SU-DHL-6 (cell line): ENCODE measurements around the gene ZNF862.

Experiments used
- H2AFZ ChIP-seq: fragments of 200-600 bp; sonication (generic); 2 replicates; pipeline ENCODE4 v1.6.1; 2014; ENCODE audit warnings: low read depth, mild to moderate bottlenecking, moderate library complexity, mixed read lengths, antibody characterized with exemption, low read length; ENCODE audit not compliant: severe bottlenecking
- H3F3A ChIP-seq: fragments of 200-600 bp; shearing (Covaris generic); 2 replicates; pipeline ENCODE4 v1.6.0; 2016; ENCODE audit warnings: antibody characterized with exemption, mild to moderate bottlenecking; ENCODE audit not compliant: insufficient read depth
- H3K27ac ChIP-seq: fragments of 200-600 bp; sonication (generic); 2 replicates; pipeline ENCODE4 v1.5.1; 2016; ENCODE audit warnings: low read depth, mild to moderate bottlenecking, low read length, moderate library complexity, mixed read lengths
- H3K27me3 ChIP-seq: fragments of 200-600 bp; sonication (generic), shearing (Covaris generic); 2 replicates; pipeline ENCODE4 v1.6.0; 2014; ENCODE audit warnings: mild to moderate bottlenecking, low read length
- H3K36me3 ChIP-seq: fragments of 200-600 bp; sonication (generic); 2 replicates; pipeline ENCODE4 v1.6.1; 2014; ENCODE audit warnings: mild to moderate bottlenecking, low read length, mixed read lengths
- H3K4me2 ChIP-seq: fragments of 300-600, 200-600 bp; shearing (Covaris generic), sonication (generic); 2 replicates; pipeline ENCODE4 v1.6.0; 2014; ENCODE audit warnings: low read length, low read depth, mild to moderate bottlenecking; ENCODE audit not compliant: poor library complexity, severe bottlenecking
- H3K4me3 ChIP-seq: fragments of 200-600 bp; sonication (generic); 2 replicates; pipeline ENCODE4 v1.5.1; 2014; ENCODE audit warnings: antibody characterized with exemption, low read length, mild to moderate bottlenecking, mixed read lengths; ENCODE audit not compliant: insufficient read depth, poor library complexity, severe bottlenecking
- H3K79me2 ChIP-seq: fragments of 200-600 bp; sonication (generic); 2 replicates; pipeline ENCODE4 v1.6.1; 2014; ENCODE audit warnings: mild to moderate bottlenecking, low read length, moderate library complexity; ENCODE audit not compliant: insufficient read depth
- H3K9ac ChIP-seq: fragments of 200-600 bp; sonication (generic); 2 replicates; pipeline ENCODE4 v1.7.0; 2014; ENCODE audit warnings: mild to moderate bottlenecking, low read length
- H3K9me2 ChIP-seq: fragments of 200-600 bp; sonication (generic); replicated peaks from 2 replicates; pipeline ENCODE4 v1.6.1; 2014; ENCODE audit warnings: low read length; ENCODE audit not compliant: insufficient read depth
- H3K9me3 ChIP-seq: fragments of 200-600 bp; sonication (generic); 2 replicates; pipeline ENCODE4 v1.6.1; 2014; ENCODE audit warnings: low read length, mixed read lengths; ENCODE audit not compliant: insufficient read depth
- H4K20me1 ChIP-seq: fragments of 200-600 bp; sonication (generic); 2 replicates; pipeline ENCODE4 v1.6.1; 2014; ENCODE audit warnings: low read depth, mild to moderate bottlenecking, antibody characterized with exemption, low read length, moderate library complexity, mixed read lengths
- CTCF ChIP-seq: fragments of 200-600 bp; sonication (generic); IDR thresholded peaks from one replicate; pipeline ENCODE4 v1.5.1; 2017; ENCODE audit warnings: antibody characterized with exemption, mild to moderate bottlenecking, low read length, moderate library complexity; ENCODE audit not compliant: insufficient read depth, poor library complexity, severe bottlenecking
- EZH2phosphoT487 ChIP-seq: fragments of 200-600 bp; sonication (generic), shearing (Covaris generic); conservative IDR thresholded peaks from 2 replicates; pipeline ENCODE4 v1.6.1; 2018; ENCODE audit warnings: mild to moderate bottlenecking, antibody characterized with exemption, low read length, moderate library complexity, mixed read lengths

The ZNF862 gene

DNA sequence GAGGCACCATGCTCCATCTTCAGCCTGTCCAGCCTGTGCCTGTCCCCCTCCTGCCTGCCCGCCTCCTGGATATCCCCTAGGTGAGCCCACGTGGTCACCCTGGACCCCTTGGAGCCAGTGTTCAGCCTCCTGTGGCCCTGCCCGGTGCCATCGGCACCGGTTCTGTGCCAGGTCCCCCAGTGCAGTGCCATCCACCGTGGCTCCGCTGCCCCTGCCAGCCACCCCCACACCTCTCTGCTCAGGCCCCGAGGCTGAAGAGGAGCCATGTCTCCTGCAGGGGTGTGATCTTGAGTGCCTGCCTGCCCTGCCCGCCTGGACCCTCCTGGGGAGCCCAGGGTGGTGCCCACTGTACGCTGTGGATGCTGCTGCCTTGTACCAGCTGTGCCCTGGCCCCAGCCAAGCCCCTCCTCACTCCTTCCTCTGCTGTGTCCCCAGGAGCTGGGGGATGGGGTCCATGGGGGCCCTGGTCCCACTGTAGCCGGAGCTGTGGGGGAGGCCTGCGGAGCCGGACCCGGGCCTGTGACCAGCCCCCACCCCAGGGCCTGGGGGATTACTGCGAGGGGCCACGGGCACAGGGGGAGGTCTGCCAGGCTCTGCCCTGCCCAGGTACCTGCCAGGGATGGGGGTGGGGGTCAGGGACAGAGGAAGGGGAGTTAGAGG, 26.2 kb upstream of the ZNF862 start:
- Histone ChIP-seq H3K27me3 (no peaks in the 10 kb centered on the region), H3K4me3 (no peak overlapping the region), H3F3A (no peaks in the 10 kb centered on the region), H3K4me2 (no peak overlapping the region), H3K9me3 (no peaks in the 10 kb centered on the region), H3K36me3 (no peaks in the 10 kb centered on the region), H3K27ac (no peak overlapping the region), H3K79me2 (no peaks in the 10 kb centered on the region), H4K20me1 (no peaks in the 10 kb centered on the region), H3K9ac (no peak overlapping the region), H2AFZ (no peak overlapping the region), H3K9me2 (no peaks in the 10 kb centered on the region)
- TF ChIP-seq EZH2phosphoT487 (no peak), CTCF (no peak)

DNA sequence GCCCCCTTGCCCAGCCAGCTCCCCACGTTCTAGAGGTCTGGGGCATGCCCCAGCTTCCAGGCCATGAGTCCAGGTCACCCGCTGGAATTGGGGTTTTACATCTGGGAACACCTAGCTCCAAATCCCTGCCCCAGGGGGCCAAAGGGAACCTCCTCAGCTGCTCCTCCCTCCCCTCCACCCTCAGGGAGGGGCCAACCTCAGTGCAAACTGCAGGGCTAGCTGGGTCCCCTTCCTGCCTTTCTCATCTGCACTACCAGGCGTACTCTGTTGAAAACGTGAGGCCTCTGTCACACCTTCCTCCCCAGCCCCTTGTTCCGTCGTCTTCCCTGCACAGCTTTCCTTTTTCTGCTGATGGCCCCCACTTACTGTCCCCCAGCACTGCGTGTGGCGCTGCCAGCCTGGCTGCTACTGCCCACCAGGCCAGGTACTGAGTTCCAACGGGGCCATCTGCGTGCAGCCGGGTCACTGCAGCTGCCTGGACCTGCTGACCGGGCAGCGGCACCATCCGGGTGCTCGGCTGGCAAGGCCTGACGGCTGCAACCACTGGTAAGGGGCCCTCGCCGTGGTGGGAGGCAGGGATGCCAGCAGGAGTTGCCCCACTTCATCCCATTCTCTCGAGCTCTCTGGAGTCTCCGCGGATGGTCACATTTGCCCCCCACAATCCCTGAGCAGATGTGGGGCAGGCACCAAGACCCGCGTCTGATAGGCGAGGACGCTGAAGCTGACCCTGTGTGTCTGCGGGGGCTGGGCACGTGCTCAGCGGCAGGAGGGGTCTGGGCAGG, 24.7 kb upstream of the ZNF862 start:
- TF ChIP-seq EZH2phosphoT487 (no peak), CTCF (no peak)
- no peak overlapping the region for H3K4me2 ChIP-seq
- no peak overlapping the region for H3K9ac ChIP-seq

DNA sequence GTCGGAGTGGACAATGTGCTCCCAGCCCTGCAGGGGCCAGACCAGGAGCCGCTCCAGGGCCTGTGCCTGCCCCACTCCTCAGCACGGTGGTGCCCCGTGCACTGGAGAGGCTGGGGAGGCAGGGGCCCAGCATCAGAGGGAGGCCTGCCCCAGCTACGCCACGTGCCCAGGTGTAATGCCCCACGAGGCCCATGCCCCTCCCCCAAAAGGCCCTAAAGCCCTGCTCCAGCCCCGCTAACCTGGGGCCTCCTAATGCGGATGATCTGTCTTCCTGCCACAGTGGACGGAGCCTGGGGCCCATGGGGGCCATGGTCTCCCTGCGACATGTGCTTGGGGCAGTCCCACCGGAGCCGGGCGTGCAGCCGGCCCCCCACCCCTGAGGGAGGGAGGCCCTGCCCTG, 23.7 kb upstream of the ZNF862 start:
- no peaks in the 10 kb centered on the region for H3K36me3 ChIP-seq
- no peak overlapping the region for H3K4me3 ChIP-seq
- no peak overlapping the region for H3K4me2 ChIP-seq
- H3K27me3 ChIP-seq, result no peaks in the 10 kb centered on the region
- H3F3A ChIP-seq, result no peaks in the 10 kb centered on the region
- H3K9me3 ChIP-seq, result no peaks in the 10 kb centered on the region
- no peaks in the 10 kb centered on the region for H3K9me2 ChIP-seq
- no peak overlapping the region for H3K27ac ChIP-seq
- no peak overlapping the region for H3K9ac ChIP-seq
- no peak overlapping the region for H2AFZ ChIP-seq
- TF ChIP-seq EZH2phosphoT487 (no peak), CTCF (no peak)
- no peaks in the 10 kb centered on the region for H3K79me2 ChIP-seq
- H4K20me1 ChIP-seq, result no peaks in the 10 kb centered on the region

More for the DNA sequence above, 24.7 kb upstream of the ZNF862 start:
- Histone ChIP-seq H3F3A (no peaks in the 10 kb centered on the region), H3K79me2 (no peaks in the 10 kb centered on the region), H3K27ac (no peak overlapping the region), H3K9me2 (no peaks in the 10 kb centered on the region), H3K9me3 (no peaks in the 10 kb centered on the region), H3K36me3 (no peaks in the 10 kb centered on the region), H3K4me3 (no peak overlapping the region), H4K20me1 (no peaks in the 10 kb centered on the region), H3K27me3 (no peaks in the 10 kb centered on the region), H2AFZ (no peak overlapping the region)
